Thoracic aorta (tissue), 2 donors: ENCODE data around the gene TAS2R3. TPM values are rescaled to one million over a fixed set of nuclear protein-coding genes. Genes with fewer than 3 reads are reported as not detected.

Source experiments
- ATAC-seq: fragments of 150-250 bp; one replicate; pipeline ENCODE4 v1.8.0; 2017; ENCODE audit warnings: low read depth; ENCODE audit not compliant: insufficient number of reproducible peaks, low FRiP score
- DNase-seq: peaks from one replicate; pipeline ENCODE4 v3.0.0-alpha.2; 2020; ENCODE audit warnings: low spot score
- H3K27ac ChIP-seq, 2 donors: fragments of 200-600 bp; sonication (generic); 1 replicate in 1 of 2; 2 replicates in 1 of 2; pipeline ENCODE4 v1.5.1; 2016; ENCODE audit warnings: mild to moderate bottlenecking in 2 of 2, moderate library complexity in 2 of 2
- H3K27me3 ChIP-seq: fragments of 200-600 bp; sonication (generic); replicated peaks from 2 replicates; pipeline ENCODE4 v1.6.0; 2016; ENCODE audit warnings: mild to moderate bottlenecking; ENCODE audit not compliant: insufficient read depth
- H3K36me3 ChIP-seq: fragments of 200-600 bp; sonication (generic); one replicate; pipeline ENCODE4 v1.5.1; 2016
- H3K4me1 ChIP-seq, 2 donors: fragments of 200-600 bp; sonication (generic); 1 replicate in 1 of 2; 2 replicates in 1 of 2; pipeline versions ENCODE4 v1.5.1 to v1.6.0; 2016; ENCODE audit warnings: low read depth in 2 of 2, mild to moderate bottlenecking in 1 of 2; ENCODE audit not compliant: control insufficient read depth in 1 of 2
- H3K4me3 ChIP-seq: fragments of 200-600 bp; sonication (generic); 2 replicates; pipeline ENCODE4 v1.5.1; 2016; ENCODE audit warnings: mild to moderate bottlenecking
- H3K9me3 ChIP-seq: fragments of 200-600 bp; sonication (generic); 2 replicates; pipeline ENCODE4 v1.5.1; 2016
- CTCF ChIP-seq: fragments of 200-600 bp; sonication (generic); IDR thresholded peaks from one replicate; pipeline ENCODE4 v1.5.1; 2019; ENCODE audit warnings: antibody characterized with exemption
- total RNA-seq, 2 donors: library from RNA; depleted of rRNA; stranded (reverse); fragments of >200 nt; gene quantifications; one replicate each; pipeline versions ENCODE4 v1.1.0 to v1.2.3, GENCODE V29; 2016

Gene TAS2R3
- total RNA-seq, 2 donors from 2014 or later, result 0.41 TPM; not detected in 1

DNA sequence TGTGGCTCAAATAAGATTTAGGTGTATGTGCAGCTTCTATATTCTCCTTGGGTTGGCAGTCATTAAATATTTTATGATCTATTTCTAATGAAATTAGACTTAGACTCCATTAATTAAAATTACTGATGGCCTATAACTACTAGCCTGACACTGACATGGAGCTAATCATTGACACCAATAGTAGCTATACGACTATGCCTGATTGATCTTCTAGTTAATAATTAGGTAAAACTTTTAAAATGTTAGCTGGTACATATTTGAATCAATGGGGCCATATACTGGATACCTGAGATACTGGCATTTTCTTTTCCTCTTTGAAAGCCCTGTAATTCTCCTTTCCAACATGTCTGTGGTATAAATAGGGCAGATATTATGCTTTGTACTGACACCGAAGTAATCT, 41.4 kb upstream of the TAS2R3 start:
- Histone ChIP-seq H3K27me3 (no peaks in the 10 kb centered on the region), H3K4me3 (no peak overlapping the region), H3K27ac (no peak overlapping the region), H3K9me3 (no peaks in the 10 kb centered on the region), H3K36me3 (no peaks in the 10 kb centered on the region), H3K4me1 (no peaks in the 10 kb centered on the region)
- TF ChIP-seq CTCF, result no peak
- ATAC-seq (no peak), DNase-seq (no peak)

GRCh38 chr7:141729020-141729419, 34.9 kb upstream of the TAS2R3 start:
- no peak overlapping the region for H3K27ac ChIP-seq
- H3K27me3 ChIP-seq, result no peaks in the 10 kb centered on the region
- TF ChIP-seq CTCF, result no peak
- H3K4me3 ChIP-seq, result no peak overlapping the region
- no peaks in the 10 kb centered on the region for H3K9me3 ChIP-seq
- H3K36me3 ChIP-seq, result no peaks in the 10 kb centered on the region
- H3K4me1 ChIP-seq, result no peaks in the 10 kb centered on the region
- no peak for DNase-seq
- ATAC-seq, result no peak

DNA sequence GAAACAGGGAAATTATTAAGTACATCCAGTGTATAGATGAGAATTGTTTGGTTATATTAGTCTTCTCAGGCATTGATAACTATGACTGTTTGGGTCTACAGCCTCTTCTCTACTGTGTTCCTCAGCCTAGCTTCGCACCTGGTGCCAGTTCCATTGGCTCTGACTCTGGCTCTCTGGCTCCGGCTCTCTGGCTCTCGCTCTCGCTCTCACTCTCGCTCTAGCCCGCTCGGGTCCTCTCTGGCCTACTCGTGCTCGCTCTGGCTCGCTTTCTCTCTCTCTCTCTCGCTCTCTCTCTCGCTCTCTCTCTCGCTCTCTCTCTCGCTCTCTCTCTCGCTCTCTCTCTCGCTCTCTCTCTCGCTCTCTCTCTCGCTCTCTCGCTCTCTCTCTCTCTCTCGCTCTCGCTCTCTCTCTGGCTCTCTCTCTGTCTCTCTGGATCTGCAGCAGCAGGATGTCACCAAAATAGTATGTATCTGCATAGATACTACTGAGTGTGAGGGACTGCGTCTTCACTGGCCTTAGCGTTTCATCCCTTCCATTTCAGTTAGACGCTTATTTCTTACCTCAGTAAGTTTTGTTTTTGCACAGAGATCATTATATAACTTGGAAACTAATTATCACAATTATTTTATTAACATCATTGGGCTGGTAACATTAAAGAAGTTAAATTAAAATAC, 32.3 kb upstream of the TAS2R3 start:
- no peak for ATAC-seq
- Histone ChIP-seq H3K4me1 (no peaks in the 10 kb centered on the region), H3K4me3 (no peak overlapping the region), H3K9me3 (no peaks in the 10 kb centered on the region), H3K27me3 (no peaks in the 10 kb centered on the region), H3K36me3 (no peaks in the 10 kb centered on the region), H3K27ac (no peak overlapping the region)
- DNase-seq, result no peak
- no peak for TF ChIP-seq CTCF

- no peak for TF ChIP-seq CTCF
- ATAC-seq, result no peak
- H3K4me3 ChIP-seq, result peak overlapping the region; percentile 74
These were observed 26.6 kb upstream of the TAS2R3 start for GRCh38 chr7:141737118-141737835.

GRCh38 chr7:141737836-141738591, 25.9 kb upstream of the TAS2R3 start, which contains the start of gene SSBP1:
Gene SSBP1, plus strand, starts transcription at chr7:141738358. Its CDS starts 809 bp downstream, at chr7:141739167.
- peak within 1 kb of the TSS; percentile 64 to 76 for H3K27ac ChIP-seq
- peak; percentile 56 for DNase-seq
- peak; percentile 96 for ATAC-seq
- TF ChIP-seq CTCF, result peak; percentile 77
- H3K4me3 ChIP-seq, result peak within 1 kb of the TSS; percentile 74
- H3K27me3 ChIP-seq, result no peaks in the 10 kb centered on the region
- peaks cover 5 to 18% of the 10 kb centered on the region in 2 donors for H3K4me1 ChIP-seq
- peaks cover 12% of the 10 kb centered on the region for H3K36me3 ChIP-seq
- no peaks in the 10 kb centered on the region for H3K9me3 ChIP-seq

More at GRCh38 chr7:141737118-141737835, 26.6 kb upstream of the TAS2R3 start:
- H3K27me3 ChIP-seq, result no peaks in the 10 kb centered on the region
- peaks cover 6% of the 10 kb centered on the region for H3K36me3 ChIP-seq
- peak overlapping the region; percentile 64 to 76 for H3K27ac ChIP-seq
- H3K9me3 ChIP-seq, result no peaks in the 10 kb centered on the region
- peaks cover 5 to 18% of the 10 kb centered on the region in 2 donors for H3K4me1 ChIP-seq
- DNase-seq, result no peak
